Measurements from ENCODE around the gene EI24. TPM values are rescaled to one million over a fixed set of nuclear protein-coding genes. Genes with fewer than 3 reads are reported as not detected.

The EI24 gene
- total and polyA plus RNA-seq, 2 donors (not counting 1 experiment from before 2014, with no cell fraction given), result 12.9 to 21.9 TPM

DNA sequence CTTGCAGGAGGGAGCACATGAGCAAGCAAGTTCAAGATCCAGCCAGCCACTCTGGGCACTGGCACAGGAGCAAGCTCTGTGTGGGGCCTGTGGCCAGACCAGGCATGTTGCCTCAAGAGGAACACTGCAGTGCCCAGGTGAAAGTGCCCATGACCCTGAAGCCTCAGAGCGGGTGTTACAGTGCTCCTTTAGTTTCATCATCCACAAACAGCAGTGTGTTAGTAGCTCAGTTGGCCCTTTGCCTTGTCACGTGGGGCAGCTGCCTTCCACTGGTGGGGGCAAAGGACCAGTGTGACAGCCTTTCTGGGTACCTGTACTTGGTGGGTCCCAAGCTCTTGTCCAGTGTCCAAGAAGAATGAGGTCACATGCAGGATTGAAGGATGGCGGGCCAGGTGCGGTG lies 3.0 kb upstream of the EI24 start:
- CTCF ChIA-PET, result no interaction called here
- no peak for ATAC-seq (ENCODE audit: low read depth)

More for the DNA sequence above, 3.0 kb upstream of the EI24 start:
- Histone ChIP-seq H3K79me2 (ENCODE audit: control insufficient read depth, insufficient read depth, low read length) (peaks cover 18% of the 10 kb centered on the region), H3K4me3 (ENCODE audit: control extremely low read depth in 1 of 5, extremely low read depth in 1 of 5, insufficient read depth in 1 of 5, low read depth in 2 of 5, low read length in 4 of 5) (no peak overlapping the region), H3K36me3 (replicated peaks in 1 of 2; ENCODE audit: control extremely low read depth in 1 of 2, control insufficient read depth in 1 of 2, extremely low read depth in 1 of 2, insufficient read depth in 2 of 2, low read length in 1 of 2) (no peaks in the 10 kb centered on the region), H2AFZ (ENCODE audit: insufficient read depth, low read depth, low read length, poor library complexity, severe bottlenecking) (no peak overlapping the region), H3K9me3 (ENCODE audit: control extremely low read depth in 1 of 3, control insufficient read depth in 2 of 3, insufficient read depth in 1 of 3, low read length in 2 of 3) (peaks cover 0 to 5% (median 0%) of the 10 kb centered on the region in 3 donors), H3K27ac (ENCODE audit: low read length in 2 of 2) (no peak overlapping the region), H4K20me1 (ENCODE audit: control insufficient read depth, insufficient read depth, low read length, poor library complexity, severe bottlenecking) (no peaks in the 10 kb centered on the region), H3K4me2 (replicated peaks; ENCODE audit: low read depth, low read length, poor library complexity, severe bottlenecking) (no peak overlapping the region), H3K27me3 (replicated peaks in 1 of 4; ENCODE audit: control extremely low read depth in 1 of 4, control insufficient read depth in 3 of 4, insufficient read depth in 4 of 4, low read length in 3 of 4) (no peaks in the 10 kb centered on the region), H3K4me1 (ENCODE audit: control insufficient read depth in 2 of 2, insufficient read depth in 2 of 2, low read length in 2 of 2) (peaks cover 11 to 16% of the 10 kb centered on the region in 2 donors), H3K9ac (ENCODE audit: low read length) (no peak overlapping the region)
- intact Hi-C loops (cut with micrococcal nuclease), result loop anchor here (5.0 to 10.0 kb wide), 2 partner anchors 491 to 614 kb away; partner anchors contain the start of gene CCDC15
- WGBS (ENCODE audit: insufficient coverage), result 100% methylated on average over 3 of the region's 4 CpGs
- Mint-ChIP-seq H3K9me3 (ENCODE audit: insufficient read depth) (no peaks in the 10 kb centered on the region), H3K27me3 (no peaks in the 10 kb centered on the region), H3K4me3 (no peak overlapping the region), H3K4me1 (peaks cover 18% of the 10 kb centered on the region), H3K27ac (no peak overlapping the region)
- POLR2A ChIA-PET, result no interaction called here
- DNase-seq, result no peak
- no peak for TF ChIP-seq EZH2 (IDR thresholded peaks at IDR 0.05; ENCODE audit: borderline replicate concordance, insufficient read depth, low read depth, low read length, poor library complexity, severe bottlenecking)
- TF ChIP-seq CTCF (IDR thresholded peaks at IDR 0.05), result no peak
